HG03378 (cell line): Measurements from ENCODE around the gene ELOVL3.

Experiments
- ATAC-seq: cut with Tn5 transposase; IDR thresholded peaks from one replicate; pipeline ENCODE4 v1.9.1; 2021; ENCODE audit warnings: mild to moderate bottlenecking, moderate library complexity; ENCODE audit not compliant: unreplicated experiment

ELOVL3 gene

DNA sequence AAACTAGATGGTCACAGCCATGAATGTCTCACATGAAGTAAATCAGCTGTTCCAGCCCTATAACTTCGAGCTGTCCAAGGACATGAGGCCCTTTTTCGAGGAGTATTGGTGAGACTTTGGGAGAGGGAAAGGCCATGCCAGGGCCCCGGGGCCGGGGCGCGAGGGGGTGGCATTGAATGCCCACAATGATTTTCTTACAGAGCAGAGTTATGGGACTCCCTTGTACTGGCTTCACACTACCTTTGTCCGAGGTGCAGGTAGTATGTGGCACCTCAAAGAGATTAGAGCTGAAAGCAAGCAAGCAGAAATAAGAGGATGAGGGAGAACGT lies 407 bp downstream of the ELOVL3 start:
- ATAC-seq: no peak

GRCh38 chr10:102227050-102227449 lies 951 bp downstream of the ELOVL3 start:
- ATAC-seq: no peak

- ATAC-seq: no peak
Measured at GRCh38 chr10:102229810-102230263, 3.7 kb downstream of the ELOVL3 start.

- ATAC-seq: no peak
Measured at GRCh38 chr10:102230264-102230860, 4.3 kb downstream of the ELOVL3 start.

GRCh38 chr10:102230861-102231356 lies 4.8 kb downstream of the ELOVL3 start:
- ATAC-seq: no peak

DNA sequence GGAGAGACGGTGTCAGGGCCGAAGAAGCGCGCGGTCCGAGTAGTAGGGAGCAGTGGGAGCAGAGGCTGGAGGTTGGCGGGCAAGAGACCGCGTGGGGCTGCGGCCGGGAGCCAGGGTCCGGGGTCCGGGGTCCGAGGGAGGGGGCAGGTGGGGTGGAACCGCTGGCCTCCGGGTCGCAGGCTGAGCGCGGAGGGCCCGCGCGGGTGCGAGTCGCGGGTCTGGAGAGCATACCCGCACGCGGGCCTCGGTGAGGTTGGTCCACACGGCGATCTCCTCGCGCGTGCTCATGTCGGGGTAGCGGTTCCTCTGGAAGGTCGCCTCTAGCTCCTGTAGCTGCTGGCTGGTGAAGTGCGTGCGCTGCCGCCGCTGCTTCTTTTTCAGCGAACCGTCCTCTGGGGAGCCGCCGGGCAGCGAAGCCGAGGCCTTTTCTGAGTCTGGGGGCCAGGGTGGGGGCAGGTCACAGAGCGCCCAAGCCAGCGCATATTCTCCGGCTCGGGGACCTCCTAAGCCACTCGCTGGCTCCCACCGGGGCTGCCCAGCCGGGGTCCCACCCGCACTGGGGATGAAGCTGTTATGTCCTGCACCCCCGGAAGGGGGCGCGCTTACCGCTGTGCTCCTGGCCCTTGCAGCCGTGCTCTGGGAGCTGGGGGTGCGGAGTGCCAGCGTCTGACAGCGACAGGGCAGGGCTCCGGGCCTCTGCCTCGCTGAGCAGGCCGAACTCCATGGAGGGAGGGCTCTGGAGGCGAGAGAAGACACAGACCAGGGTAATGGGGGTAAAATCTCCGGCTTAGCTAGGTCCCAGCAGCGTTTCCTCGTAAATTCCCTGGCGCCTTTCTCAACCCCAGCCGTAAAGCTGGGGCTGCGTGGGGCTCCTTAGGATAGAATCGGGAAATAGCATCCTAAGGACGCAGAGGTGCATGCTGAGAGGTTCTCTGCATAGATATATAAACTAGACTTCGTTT lies 5.5 kb downstream of the ELOVL3 start:
- ATAC-seq: no peak

- no peak for ATAC-seq
Measured at GRCh38 chr10:102233997-102234396, 7.9 kb downstream of the ELOVL3 start.

DNA sequence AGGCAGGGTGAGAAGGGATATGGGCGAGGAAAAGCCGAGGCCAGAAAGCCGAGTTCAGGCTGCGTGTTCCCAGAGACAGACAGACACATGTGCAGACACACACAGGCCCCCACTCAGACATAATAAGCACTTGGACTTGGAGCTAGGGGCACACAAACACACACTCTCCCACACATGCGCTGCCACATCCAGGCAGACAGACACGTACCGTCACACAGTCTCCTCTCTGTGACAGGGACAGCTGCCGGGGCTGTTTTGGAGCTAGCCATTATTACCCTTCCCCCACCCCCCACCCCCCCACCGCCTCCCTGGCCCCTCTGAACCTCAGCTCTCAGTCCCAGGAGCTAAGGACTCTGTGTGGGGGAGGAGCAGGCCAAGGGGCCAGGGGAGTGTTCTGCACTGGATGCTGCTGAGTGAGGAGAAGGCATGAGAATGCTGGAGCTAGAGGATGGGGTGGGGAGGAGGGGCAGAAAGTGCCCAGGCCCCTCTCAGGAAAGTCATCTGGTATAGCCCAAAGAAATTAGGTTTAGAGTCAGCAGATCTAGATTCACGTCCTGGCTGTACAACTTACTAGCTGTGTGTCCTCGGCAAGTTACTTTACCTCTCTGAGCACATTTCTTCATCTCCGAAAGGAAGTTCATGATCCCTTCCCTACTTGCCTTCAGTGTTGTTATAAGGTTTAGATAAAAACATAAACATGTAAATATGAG lies 8.9 kb downstream of the ELOVL3 start:
- ATAC-seq: no peak

- ATAC-seq: no peak
Measured at GRCh38 chr10:102235598-102235920, 9.5 kb downstream of the ELOVL3 start.

DNA sequence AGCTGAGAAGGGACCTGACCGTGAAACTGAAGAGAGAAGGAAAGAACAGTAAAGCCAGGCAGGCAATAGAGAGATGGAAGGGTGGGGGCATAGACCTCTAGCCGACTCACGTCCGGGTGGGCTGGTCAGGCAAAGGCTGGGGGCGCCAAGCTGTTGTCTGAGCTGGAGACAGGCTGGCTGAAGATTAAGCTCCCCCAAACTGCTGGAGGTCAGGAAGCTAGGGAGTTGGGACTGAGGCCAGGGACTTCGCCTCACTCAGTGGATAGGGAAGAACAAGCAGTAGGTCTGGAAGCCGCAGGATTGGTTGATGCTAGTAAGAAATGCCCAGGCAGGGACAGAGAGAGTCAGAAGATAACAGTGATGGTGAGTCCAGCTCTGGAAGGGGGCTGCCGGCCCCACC lies 9.9 kb downstream of the ELOVL3 start:
- ATAC-seq: no peak

DNA sequence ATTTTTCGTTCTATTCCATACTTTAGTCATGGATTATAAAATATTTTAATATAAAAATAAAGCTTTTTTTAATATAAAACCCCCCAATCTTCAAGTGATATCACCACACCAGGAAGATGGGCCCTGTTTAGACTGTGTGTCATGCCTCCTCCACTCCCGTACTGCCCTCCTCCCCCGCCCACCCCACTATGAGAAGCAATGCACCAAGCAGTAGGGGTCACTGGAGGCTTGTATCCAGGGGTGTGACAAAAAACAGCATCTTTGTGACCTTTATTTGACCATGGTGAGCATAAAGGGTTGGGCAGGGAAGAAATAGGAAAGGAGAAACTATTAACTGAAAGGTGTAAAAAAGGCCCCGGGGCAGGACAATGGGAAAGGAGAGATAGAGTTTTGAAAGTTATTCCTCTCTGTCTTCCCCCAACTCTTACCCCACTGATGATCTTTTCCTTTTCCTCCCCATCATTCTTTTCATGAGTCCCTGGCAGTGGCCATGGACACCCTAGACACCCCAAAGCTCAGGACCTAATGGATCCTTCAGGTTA lies 11.7 kb downstream of the ELOVL3 start:
- ATAC-seq: no peak

DNA sequence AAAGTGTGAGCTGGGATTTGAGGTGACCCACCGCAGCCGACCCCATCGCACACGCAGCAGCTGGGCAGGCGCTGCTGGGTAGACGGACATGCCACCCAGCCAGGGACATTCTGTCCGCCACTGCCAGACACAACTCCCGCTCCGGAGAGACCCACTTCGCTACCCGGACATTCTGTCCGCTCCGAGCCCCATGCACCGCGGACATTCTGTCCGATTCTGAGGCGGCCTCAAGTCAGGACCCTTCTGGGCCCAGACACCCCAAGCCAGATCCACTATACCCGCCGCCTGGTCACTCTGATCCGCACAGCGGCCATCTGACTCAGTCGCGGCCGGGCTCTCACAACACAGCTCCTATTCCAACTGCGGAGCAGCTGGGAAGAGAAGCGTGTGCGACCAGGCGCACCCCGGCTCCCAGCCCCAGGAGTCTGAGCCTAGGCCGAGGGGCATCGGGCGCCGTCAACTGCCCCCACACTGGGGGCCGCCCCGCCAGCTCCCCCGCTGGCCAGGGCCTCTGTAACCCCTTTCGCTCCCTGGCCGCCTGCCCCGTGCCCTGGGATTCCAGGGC lies 14.4 kb downstream of the ELOVL3 start:
- no peak for ATAC-seq

DNA sequence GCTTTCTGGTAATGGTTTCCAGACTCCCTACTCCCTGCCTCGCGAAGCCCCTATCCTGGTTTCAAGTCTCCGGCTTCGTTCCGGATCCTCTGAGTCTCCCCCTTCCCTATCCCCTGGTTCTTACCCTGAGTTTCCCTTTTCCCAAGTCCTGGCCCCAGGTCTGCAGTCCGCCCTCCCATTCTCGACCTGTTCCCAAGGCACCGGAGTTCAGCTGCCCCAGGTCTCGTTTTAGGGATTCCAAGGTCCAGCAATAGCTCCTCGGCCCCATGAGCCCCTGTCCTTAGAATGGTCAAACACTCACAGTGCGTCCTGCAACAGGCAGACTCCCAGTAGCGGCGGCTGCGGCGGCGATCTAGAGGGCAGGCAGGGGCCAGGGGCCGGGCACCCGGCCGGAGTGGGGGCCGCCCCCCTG lies 14.9 kb downstream of the ELOVL3 start:
- ATAC-seq: no peak

GRCh38 chr10:102241444-102242117 lies 15.5 kb downstream of the ELOVL3 start, which contains the start of gene PITX3:
PITX3 (minus strand) TSS chr10:102241512; CDS start chr10:102232080, 9,432 bp downstream.
- ATAC-seq: no peak

GRCh38 chr10:102242118-102242485 lies 16.0 kb downstream of the ELOVL3 start:
- ATAC-seq: no peak

- no peak for ATAC-seq
Measured at GRCh38 chr10:102243309-102243708, 17.2 kb downstream of the ELOVL3 start.

DNA sequence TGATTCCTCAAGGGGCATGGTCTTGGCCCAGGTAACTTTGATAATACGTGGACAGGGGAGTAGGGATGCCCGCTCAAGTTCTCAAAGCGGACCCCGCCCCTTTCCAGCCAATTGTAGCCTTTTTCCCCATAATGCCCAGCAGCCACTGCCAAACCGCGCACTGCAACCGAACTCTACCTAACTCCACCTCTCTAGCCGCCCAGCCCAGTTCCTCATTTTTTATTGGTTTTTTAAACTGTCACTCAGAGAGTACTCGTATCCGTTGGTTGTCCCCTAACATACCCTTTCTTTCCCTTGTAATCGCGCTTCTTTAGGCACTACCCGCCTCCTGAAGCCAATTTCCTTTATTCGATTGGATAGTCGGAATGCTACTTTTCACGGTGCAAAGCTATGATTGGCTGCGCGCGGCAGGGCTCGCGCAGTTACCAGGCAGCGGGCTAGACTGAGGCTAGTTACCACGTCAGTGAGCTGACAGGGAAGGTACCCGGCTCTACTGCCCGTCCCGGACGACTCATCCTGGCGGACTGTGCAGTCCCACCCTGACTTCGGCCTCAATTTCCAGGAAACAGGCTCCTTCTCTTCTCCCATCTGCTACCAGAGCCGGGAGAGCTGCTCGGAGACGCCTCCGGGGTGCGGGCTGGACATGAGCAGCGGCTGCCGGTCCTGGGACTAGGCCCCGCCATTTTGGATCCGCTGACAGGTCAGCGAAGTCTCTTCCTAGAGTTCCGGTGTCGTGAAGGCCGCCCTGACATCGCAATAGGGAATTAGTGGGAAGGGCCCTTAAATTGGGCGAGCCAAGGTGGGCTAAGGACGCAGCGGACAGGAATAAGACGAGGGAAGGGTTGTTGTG lies 19.2 kb downstream of the ELOVL3 start, which contains the start of gene GBF1:
Gene GBF1 (plus strand): TSS at position 451 of the 850 bp plus-strand sequence. CDS start 13,407 bp downstream, outside the sequence.
- ATAC-seq: peak; percentile 92

GRCh38 chr10:102245932-102246251 lies 19.8 kb downstream of the ELOVL3 start:
- ATAC-seq: no peak

GRCh38 chr10:102246261-102246660 lies 20.2 kb downstream of the ELOVL3 start:
- no peak for ATAC-seq
